Left lobe of liver (tissue), 2 donors: ENCODE data around the gene PSMC4. TPM values are rescaled to one million over a fixed set of nuclear protein-coding genes. Genes with fewer than 3 reads are reported as not detected.
"Not testable (repeated sequence)": the region's sequence is repeated elsewhere in the genome, so short reads cannot be mapped to it uniquely, and the experiment has no call there.

ENCODE experiments used
- ATAC-seq: fragments of 200-7000 bp; cut with Tn5 transposase; one replicate; pipeline ENCODE4 v1.9.1; 2020; ENCODE audit warnings: mild to moderate bottlenecking, moderate library complexity
- DNase-seq: peaks from one replicate; pipeline ENCODE4 v3.0.0-alpha.2; 2020; ENCODE audit warnings: low spot score
- total RNA-seq: library from RNA; stranded (reverse); gene quantifications from one replicate; pipeline ENCODE4 v1.2.1, GENCODE V29; 2021
- donor health status: DM: no; HTN: no; CAD: no; lungs with moderate emphysema.
- donor health status: DM: no; HTN: yes; CAD: no.

The PSMC4 gene
- total RNA-seq, 1 donor from 2014 or later, result 47.9 TPM

- ATAC-seq (no peak), DNase-seq (peak; percentile 7)
Observed at GRCh38 chr19:39943586-39943985, 27.4 kb upstream of the PSMC4 start.

GRCh38 chr19:39946532-39946931 lies 24.4 kb upstream of the PSMC4 start:
- DNase-seq (peak; percentile 3), ATAC-seq (no peak)

DNA sequence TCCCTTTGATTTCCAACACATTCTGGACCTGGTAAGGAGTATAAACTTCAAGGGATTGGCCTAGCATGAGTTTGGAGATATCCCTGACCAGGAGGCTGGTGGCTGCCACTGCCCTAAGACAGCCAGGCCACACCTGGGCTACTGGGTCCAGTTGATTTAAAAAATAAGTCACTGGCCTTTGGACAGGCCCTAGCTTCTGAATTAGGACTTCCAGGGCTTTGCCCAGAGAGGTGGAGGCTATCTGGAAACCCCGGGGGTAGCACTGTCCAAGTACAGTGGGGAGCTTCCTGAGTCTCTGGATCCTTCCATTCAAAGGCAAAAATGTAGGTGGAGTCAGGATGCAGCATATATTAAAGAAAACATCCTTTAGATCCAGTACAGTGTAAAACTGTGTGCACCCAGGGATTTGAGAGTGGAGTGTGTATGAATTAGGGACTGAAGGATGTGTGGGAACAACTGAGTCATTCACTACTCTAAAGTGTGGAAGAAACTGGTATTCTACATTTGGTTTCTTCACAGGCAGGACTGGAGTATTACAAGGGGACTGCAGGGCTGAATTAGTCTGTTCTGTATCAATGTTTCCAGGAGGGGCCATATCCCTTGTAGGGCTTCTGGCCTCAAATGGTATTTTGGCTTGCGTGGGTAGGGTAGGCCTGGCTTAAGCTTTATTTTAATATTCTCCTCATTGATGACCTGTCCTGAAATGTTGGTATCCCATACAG lies 21.8 kb upstream of the PSMC4 start:
- ATAC-seq, result no peak
- DNase-seq, result peak; percentile 12

DNA sequence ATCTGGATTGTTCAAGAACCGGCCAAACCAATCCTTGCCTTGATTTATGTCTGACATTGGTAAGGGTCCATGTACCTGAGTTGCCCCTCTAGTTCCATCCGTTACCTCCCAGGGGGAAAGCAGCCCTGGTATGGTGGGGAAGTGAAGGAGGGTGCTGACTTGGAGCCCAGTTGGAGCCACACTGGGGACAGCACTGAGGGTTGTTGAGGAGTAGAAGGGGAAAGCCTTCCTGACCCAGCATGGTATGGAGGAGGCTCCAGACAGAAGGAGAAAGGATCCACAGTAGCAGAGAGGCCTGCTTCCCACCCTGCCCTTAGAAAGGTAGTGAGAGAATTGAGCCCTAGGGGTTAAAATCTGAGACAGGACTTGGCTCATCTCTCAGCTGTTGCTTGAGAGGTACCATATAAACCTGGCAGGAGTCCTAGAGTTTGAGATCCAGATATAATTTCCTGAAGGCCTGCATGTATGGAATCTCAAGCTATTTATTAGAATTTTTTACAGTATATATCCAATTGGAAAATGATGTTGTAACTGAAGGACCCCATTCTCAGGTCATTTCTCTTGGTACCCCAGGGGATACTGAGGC lies 19.8 kb upstream of the PSMC4 start:
- no peak for ATAC-seq

DNA sequence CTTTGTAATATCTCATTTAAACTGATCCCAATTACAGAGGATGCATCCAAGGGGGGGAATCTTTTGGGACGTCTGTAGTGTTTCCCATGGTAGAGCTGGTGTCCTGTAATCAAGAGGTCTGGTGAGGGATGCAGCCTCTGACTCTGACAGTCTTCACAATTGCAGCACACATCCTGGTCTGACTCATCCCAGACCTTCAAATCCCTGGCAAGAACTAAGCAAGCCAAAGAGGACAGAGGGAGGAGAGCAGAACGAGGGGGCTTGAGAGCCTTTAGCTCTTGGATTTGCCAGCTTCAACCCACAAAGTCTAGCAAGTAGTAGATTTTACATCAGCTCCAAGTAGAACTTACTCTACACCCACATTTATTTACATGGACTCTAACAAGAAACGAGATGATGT lies 19.3 kb upstream of the PSMC4 start:
- DNase-seq, result peak; percentile 5

More for the DNA sequence above, 19.8 kb upstream of the PSMC4 start:
- DNase-seq, result peak; percentile 16

DNA sequence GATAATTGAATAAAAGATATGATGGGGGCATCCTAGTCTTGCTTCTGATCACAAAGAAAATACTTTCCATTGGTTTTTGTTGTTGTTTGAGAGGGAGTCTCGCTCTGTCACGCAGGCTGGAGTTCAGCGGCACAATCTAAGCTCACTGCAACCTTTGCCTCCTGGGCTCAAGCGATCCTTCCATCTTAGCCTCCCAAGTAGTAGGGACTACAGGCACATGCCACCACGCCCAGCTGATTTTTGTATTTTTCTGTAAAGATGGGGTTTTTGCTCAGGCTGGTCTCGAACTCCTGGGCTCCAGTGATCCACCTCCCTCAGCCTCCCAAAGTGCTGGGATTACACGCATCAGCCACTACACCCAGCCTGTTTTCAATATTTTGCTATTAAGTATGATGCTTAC lies 17.1 kb upstream of the PSMC4 start:
- ATAC-seq (no peak), DNase-seq (peak; percentile 14)

More for the DNA sequence above, 19.3 kb upstream of the PSMC4 start:
- ATAC-seq, result no peak

DNA sequence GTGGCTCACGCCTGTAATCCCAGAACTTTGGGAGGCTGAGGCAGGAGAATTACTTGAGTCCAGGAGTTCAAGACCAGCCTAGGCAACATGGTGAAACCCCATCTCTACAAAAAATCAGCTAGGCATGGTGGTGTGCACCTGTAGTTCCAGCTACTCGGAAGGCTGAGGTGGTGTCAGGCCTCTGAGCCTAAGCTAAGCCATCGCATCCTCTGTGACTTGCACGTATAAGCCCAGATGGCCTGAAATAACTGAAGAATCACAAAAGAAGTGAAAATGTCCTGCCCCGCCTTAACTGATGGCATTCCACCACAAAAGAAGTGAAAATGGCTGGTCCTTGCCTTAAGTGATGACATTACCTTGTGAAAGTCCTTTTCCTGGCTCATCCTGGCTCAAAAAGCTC lies 13.1 kb upstream of the PSMC4 start:
- DNase-seq, ATAC-seq: not testable (repeated sequence)

- peak; percentile 14 for DNase-seq
- ATAC-seq, result not testable (repeated sequence)
Observed at GRCh38 chr19:39958942-39959341, 12.0 kb upstream of the PSMC4 start.

DNA sequence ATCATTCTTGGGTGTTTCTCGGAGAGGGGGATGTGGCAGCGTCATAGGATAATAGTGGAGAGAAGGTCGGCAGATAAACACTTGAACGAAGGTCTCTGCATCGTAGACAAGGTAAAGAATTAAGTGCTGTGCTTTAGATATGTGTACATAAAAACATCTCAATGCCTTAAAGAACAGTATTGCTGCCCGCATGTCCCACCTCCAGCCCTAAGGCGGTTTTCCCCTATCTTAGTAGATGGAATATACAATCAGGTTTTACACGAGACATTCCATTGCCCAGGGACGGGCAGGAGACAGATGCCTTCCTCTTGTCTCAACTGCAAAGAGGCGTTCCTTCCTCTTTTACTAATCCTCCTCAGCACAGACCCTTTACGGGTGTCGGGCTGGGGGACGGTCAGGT lies 11.6 kb upstream of the PSMC4 start:
- DNase-seq, result peak; percentile 10
- not testable (repeated sequence) for ATAC-seq

GRCh38 chr19:39963898-39964297 lies 7.1 kb upstream of the PSMC4 start:
- DNase-seq (no peak), ATAC-seq (no peak)

DNA sequence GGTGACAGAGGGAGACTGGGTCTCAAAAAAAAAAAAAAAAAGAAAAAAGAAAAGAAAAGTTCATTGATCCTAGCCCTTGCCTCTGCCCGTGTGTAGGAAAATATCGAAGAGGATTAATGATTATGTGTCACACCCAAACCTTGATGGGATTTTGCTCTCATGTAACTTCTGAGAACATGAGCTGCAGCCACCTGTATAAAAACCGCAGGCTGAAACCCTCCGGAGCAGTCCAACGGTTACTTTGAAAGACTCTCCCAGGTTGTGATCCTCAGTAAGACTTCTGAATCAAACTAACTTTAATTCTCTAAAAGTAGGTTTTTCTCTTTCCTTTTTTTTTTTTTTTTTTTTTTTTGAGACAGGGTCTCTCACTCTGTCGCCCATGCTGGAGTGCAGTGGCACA lies 4.3 kb upstream of the PSMC4 start:
- DNase-seq (no peak), ATAC-seq (no peak)

- DNase-seq, result no peak
- no peak for ATAC-seq
Observed at GRCh38 chr19:39967561-39967960, 3.4 kb upstream of the PSMC4 start.

DNA sequence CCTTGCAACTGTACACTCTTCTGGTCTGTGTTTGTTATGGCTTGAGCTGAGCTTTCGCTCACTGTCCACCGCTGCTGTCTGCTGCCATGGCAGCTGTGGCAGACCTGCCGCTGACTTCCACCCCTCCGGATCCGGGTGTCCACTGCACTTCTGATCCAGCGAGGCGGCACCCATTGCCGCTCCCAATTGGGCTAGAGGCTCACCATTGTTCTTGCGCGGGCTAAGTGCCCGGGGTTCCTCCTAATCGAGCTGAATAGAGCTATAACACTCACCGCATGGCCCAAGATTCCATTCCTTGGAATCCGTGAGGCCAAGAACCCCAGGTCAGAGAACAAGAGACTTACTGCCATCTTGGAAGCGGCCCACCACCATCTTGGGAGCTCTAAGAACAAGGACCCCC lies 2.2 kb upstream of the PSMC4 start:
- ATAC-seq (no peak), DNase-seq (no peak)

DNA sequence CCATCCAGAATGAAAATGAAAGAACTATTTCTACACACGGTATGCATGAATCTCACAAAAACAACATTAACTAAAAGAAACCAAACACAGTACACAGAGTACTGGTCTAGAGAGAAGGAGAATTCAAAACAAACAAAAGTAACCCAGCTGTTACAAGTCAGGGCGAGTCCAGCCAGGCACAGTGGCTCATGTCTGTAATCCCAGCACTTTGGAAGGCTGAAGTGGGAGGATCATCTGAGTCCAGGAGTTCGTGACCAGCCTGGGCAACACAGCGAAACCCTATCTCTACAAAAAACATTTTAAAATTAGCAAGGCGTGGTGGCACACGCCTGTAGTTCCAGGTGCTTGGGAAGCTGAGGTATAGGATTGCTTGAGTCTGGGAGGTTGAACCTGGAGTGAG lies 1.7 kb upstream of the PSMC4 start:
- no peak for ATAC-seq
- DNase-seq, result no peak

DNA sequence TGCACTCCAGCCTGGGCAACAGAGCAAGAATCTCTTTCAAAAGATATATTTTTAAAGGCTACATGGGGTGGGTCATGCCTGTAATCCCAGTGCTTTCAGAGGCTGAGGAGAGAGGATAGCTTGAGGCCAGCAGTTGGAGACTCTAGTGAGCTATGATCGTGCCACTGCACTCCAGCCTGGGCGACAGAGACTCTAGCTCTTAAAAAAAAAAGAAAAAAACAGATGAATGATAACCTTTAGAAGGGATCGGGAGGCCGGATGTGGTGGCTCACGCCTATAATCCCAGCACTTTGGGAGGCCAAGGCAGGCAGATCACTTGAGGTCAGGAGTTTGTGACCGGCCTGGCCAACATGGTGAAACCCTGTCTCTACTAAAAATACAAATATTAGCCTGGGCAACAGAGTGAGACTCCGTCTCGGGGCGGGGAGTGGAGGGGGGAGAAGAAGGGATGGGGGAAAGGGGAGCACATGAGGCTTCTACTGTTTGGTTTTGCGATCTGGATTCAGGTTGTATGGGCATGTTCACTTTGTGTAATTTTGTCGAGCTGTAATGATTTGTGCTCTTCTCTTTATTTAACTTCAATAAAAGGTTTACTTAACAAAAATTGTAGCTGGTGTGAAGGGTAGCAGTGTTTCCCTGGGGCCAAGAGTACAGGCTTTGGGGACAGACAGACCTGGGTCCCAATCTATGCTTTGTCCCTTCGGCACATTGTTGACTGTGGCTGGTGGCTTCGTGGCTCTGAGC lies 1.1 kb upstream of the PSMC4 start:
- DNase-seq (no peak), ATAC-seq (no peak)

GRCh38 chr19:39970425-39970674 lies 615 bp upstream of the PSMC4 start:
- DNase-seq, result no peak
- ATAC-seq, result peak; percentile 39

GRCh38 chr19:39971380-39972035 lies 543 bp downstream of the PSMC4 start:
- no peak for ATAC-seq
- no peak for DNase-seq

- ATAC-seq (no peak), DNase-seq (no peak)
Observed at GRCh38 chr19:39974377-39975155, 3.6 kb downstream of the PSMC4 start.

GRCh38 chr19:39982883-39983282 lies 11.9 kb downstream of the PSMC4 start:
- DNase-seq (no peak), ATAC-seq (no peak)

- DNase-seq (no peak), ATAC-seq (no peak)
Observed at GRCh38 chr19:39983695-39984300, 12.8 kb downstream of the PSMC4 start.

GRCh38 chr19:39986643-39987042 lies 15.7 kb downstream of the PSMC4 start:
- no peak for ATAC-seq
- DNase-seq, result no peak
